K562 (cell line): Measurements from ENCODE around the gene MPHOSPH8. TPM values are rescaled to one million over a fixed set of nuclear protein-coding genes. Genes with fewer than 3 reads are reported as not detected.

ENCODE experiments used
- ATAC-seq: fragments of 200-7000 bp; cut with Tn5 transposase; 3 replicates; pipeline ENCODE4 v1.9.1; 2020; ENCODE audit warnings: moderate library complexity
- BruUV-seq: library from RNA; stranded (reverse); fragments of 400-500 nt; replicated peaks from 2 replicates; lab custom pipeline; 2021; lab: Mats Ljungman, UMichigan
- CTCF ChIA-PET: fragments of 300-600 bp; formaldehyde crosslinking; extraction: SDS; loops from one replicate; lab custom pipeline; 2021; ENCODE audit warnings: low intra/inter-chr PET ratio; lab: Yijun Ruan, JAX
- POLR2A ChIA-PET: fragments of 300-600, 350-650 bp; sonication (Branson Sonifier 250); formaldehyde crosslinking; extraction: SDS; loops from one replicate; lab custom pipeline; 2021; ENCODE audit warnings: antibody characterized with exemption, inconsistent platforms; lab: Yijun Ruan, JAX
- DNase-seq, 4 experiments: peaks; one replicate each; pipeline versions ENCODE4 v3.0.0 to v3.0.0-alpha.2; 2011 to 2018; ENCODE audit warnings: low spot score in 3 of 4, mixed read lengths in 3 of 4; ENCODE audit errors: extremely low read depth in 1 of 4
- FAIRE-seq: peaks from 2 replicates; lab custom pipeline; 2011; peaks lifted over from hg19 to GRCh38; lab: Jason Lieb, UNC
- H2AFZ ChIP-seq: 2 replicates; pipeline ENCODE4 v1.6.0; 2011; ENCODE audit warnings: low read depth, low read length, control low read depth, inconsistent platforms
- H3K27ac ChIP-seq: fragments of 200-600 bp; 3 replicates; pipeline ENCODE4 v1.8.0; 2011; ENCODE audit warnings: low read depth, mild to moderate bottlenecking, control low read depth, inconsistent platforms, low read length, moderate library complexity, mixed read lengths; ENCODE audit errors: extremely low read depth
- H3K27me3 ChIP-seq, 2 experiments: fragments of 300-600 bp in 1 of 2; 2 replicates in 1 of 2; 3 replicates in 1 of 2; pipeline versions ENCODE4 v1.6.0 to v1.8.0; 2011; ENCODE audit warnings: inconsistent platforms in 2 of 2, low read length in 2 of 2, mild to moderate bottlenecking in 1 of 2, mixed read lengths in 1 of 2, moderate library complexity in 1 of 2; ENCODE audit not compliant: control insufficient read depth in 2 of 2, insufficient read depth in 2 of 2
- H3K36me3 ChIP-seq: fragments of 300-600 bp; 3 replicates; pipeline ENCODE4 v1.8.0; 2011; ENCODE audit warnings: mild to moderate bottlenecking, low read length, inconsistent platforms; ENCODE audit not compliant: control insufficient read depth, insufficient read depth
- H3K4me1 ChIP-seq, 2 experiments: fragments of 200-600 bp in 1 of 2; replicated peaks in 1 of 2; 2 replicates in 1 of 2; 3 replicates in 1 of 2; pipeline versions ENCODE4 v1.5.1 to v1.8.0; 2011; ENCODE audit warnings: inconsistent platforms in 2 of 2, low read length in 2 of 2, mild to moderate bottlenecking in 1 of 2, mixed read lengths in 1 of 2, moderate library complexity in 1 of 2; ENCODE audit not compliant: control insufficient read depth in 2 of 2, insufficient read depth in 2 of 2
- H3K4me2 ChIP-seq: 2 replicates; pipeline ENCODE4 v1.6.1; 2011; ENCODE audit warnings: low read length, control low read depth, inconsistent platforms, mixed read lengths; ENCODE audit not compliant: insufficient read depth
- H3K4me3 ChIP-seq: fragments of 200-600 bp; sonication (generic), shearing (Covaris generic); 2 replicates; pipeline ENCODE4 v1.5.1; 2016; ENCODE audit warnings: control low read depth, inconsistent platforms
- H3K79me2 ChIP-seq: fragments of 200-600 bp; 3 replicates; pipeline ENCODE4 v1.8.0; 2011; ENCODE audit warnings: low read length, inconsistent platforms; ENCODE audit not compliant: control insufficient read depth, insufficient read depth
- H3K9ac ChIP-seq, 2 experiments: 2 replicates each; pipeline versions ENCODE4 v1.6.0 to v1.6.1; 2011; ENCODE audit warnings: low read depth in 2 of 2, low read length in 2 of 2, control low read depth in 1 of 2, inconsistent platforms in 1 of 2, mild to moderate bottlenecking in 1 of 2, mixed read lengths in 1 of 2; ENCODE audit not compliant: insufficient read depth in 1 of 2
- H3K9me1 ChIP-seq: one replicate; pipeline ENCODE4 v1.6.0; 2011; ENCODE audit warnings: inconsistent platforms, mild to moderate bottlenecking, low read length, moderate library complexity; ENCODE audit not compliant: control insufficient read depth, insufficient read depth
- H3K9me3 ChIP-seq: replicated peaks from 2 replicates; pipeline ENCODE4 v1.5.1; 2011; ENCODE audit warnings: low read depth, low read length, inconsistent platforms; ENCODE audit not compliant: control insufficient read depth, insufficient read depth
- H4K20me1 ChIP-seq: replicated peaks from 2 replicates; pipeline ENCODE4 v1.6.1; 2011; ENCODE audit warnings: low read length, inconsistent platforms, mixed read lengths; ENCODE audit not compliant: control insufficient read depth, insufficient read depth
- CHD1 ChIP-seq: fragments of 200-600 bp; sonication (generic); IDR thresholded peaks from one replicate; pipeline ENCODE4 v1.6.1; 2012; ENCODE audit warnings: mild to moderate bottlenecking, moderate library complexity, low read length, inconsistent platforms
- CXXC5 ChIP-seq: fragments of 250-450 bp; sonication (Bioruptor Pico); IDR thresholded peaks from 2 replicates; pipeline ENCODE4 v1.8.0; 2022; ENCODE audit warnings: inconsistent platforms, mild to moderate bottlenecking, moderate library complexity
- DNMT1 ChIP-seq: fragments of 450-650 bp; IDR thresholded peaks from 2 replicates; pipeline ENCODE4 v1.6.1; 2016; ENCODE audit warnings: antibody characterized with exemption, mild to moderate bottlenecking
- GTF2F1 ChIP-seq: IDR thresholded peaks from 2 replicates; pipeline ENCODE4 v1.6.1; 2011; ENCODE audit warnings: low read depth, low read length, improper control_type of control experiment
- MBD1 ChIP-seq: fragments of 250-450 bp; sonication (Bioruptor Pico); IDR thresholded peaks from 2 replicates; pipeline ENCODE4 v1.8.0; 2022; ENCODE audit warnings: inconsistent platforms
- MCM3 ChIP-seq: fragments of 450-650 bp; IDR thresholded peaks from 2 replicates; pipeline ENCODE4 v1.6.1; 2016
- NFE2 ChIP-seq: IDR thresholded peaks from 2 replicates; pipeline ENCODE4 v1.6.1; 2014; ENCODE audit warnings: antibody characterized with exemption, low read depth
- NFIC ChIP-seq: fragments of 450-650 bp; IDR thresholded peaks from 2 replicates; pipeline ENCODE4 v1.6.1; 2017; ENCODE audit warnings: mild to moderate bottlenecking, inconsistent platforms
- NFXL1 ChIP-seq: fragments of 450-650 bp; formaldehyde crosslinking; IDR thresholded peaks from 2 replicates; pipeline ENCODE4 v1.4.0; 2021; ENCODE audit warnings: mild to moderate bottlenecking
- NR2C2 ChIP-seq, 2 experiments: fragments of 200-800 bp in 1 of 2; sonication (Bioruptor generic) in 1 of 2; sonication (generic) in 1 of 2; formaldehyde crosslinking in 1 of 2; IDR thresholded peaks; 2 replicates each; pipeline versions ENCODE4 v1.6.1 to v1.8.0; 2016 to 2022; ENCODE audit warnings: mild to moderate bottlenecking in 1 of 2, missing compliant biosample characterization in 1 of 2, missing genetic modification characterization in 1 of 2, missing genetic modification reagents in 1 of 2
- PKNOX1 ChIP-seq: fragments of 450-650 bp; IDR thresholded peaks from 2 replicates; pipeline ENCODE4 v1.6.1; 2016
- PML ChIP-seq: IDR thresholded peaks from 2 replicates; pipeline ENCODE4 v1.6.1; 2012; ENCODE audit warnings: low read length, inconsistent platforms
- RFX7 ChIP-seq: fragments of 250-450 bp; sonication (Bioruptor Pico); IDR thresholded peaks from 2 replicates; pipeline ENCODE4 v1.5.1; 2021; ENCODE audit warnings: mild to moderate bottlenecking
- TCFL5 ChIP-seq: fragments of 250-450 bp; sonication (Bioruptor Pico); conservative IDR thresholded peaks from 2 replicates; pipeline ENCODE4 v1.6.1; 2021; ENCODE audit warnings: mild to moderate bottlenecking, moderate library complexity, matching md5 sums
- ZBTB9 ChIP-seq: fragments of 450-650 bp; formaldehyde crosslinking; IDR thresholded peaks from 2 replicates; pipeline ENCODE4 v1.4.0; 2020; ENCODE audit warnings: mild to moderate bottlenecking, moderate library complexity
- ZKSCAN8 ChIP-seq: fragments of 200-800 bp; sonication (Bioruptor generic); IDR thresholded peaks from 2 replicates; pipeline ENCODE4 v1.6.1; 2016; ENCODE audit warnings: missing genetic modification characterization, missing compliant biosample characterization
- ZNF263 ChIP-seq: sonication (generic); formaldehyde crosslinking; IDR thresholded peaks from 2 replicates; pipeline ENCODE4 v1.8.0; 2022; ENCODE audit warnings: mild to moderate bottlenecking, missing genetic modification reagents, borderline replicate concordance
- ZNF316 ChIP-seq: fragments of 450-650 bp; IDR thresholded peaks from 2 replicates; pipeline ENCODE4 v1.6.1; 2016
- ZNF717 ChIP-seq: fragments of 250-450 bp; sonication (Bioruptor Pico); IDR thresholded peaks from 2 replicates; pipeline ENCODE4 v1.5.0; 2021
- ZSCAN32 ChIP-seq: fragments of 450-650 bp; formaldehyde crosslinking; IDR thresholded peaks from 2 replicates; pipeline ENCODE4 v1.4.0; 2020; ENCODE audit warnings: mild to moderate bottlenecking, moderate library complexity
- WGBS: fragments of 100-300 bp; shearing (Covaris generic); methylation state at CpG from one replicate; pipeline ENCODE4 v1.1.6; 2016; ENCODE audit warnings: low coverage, mixed read lengths; ENCODE audit not compliant: insufficient coverage; ENCODE audit errors: missing lambda C conversion rate; 5-methylcytosine and 5-hydroxymethylcytosine counted together
- in situ Hi-C: fragments of 300-500 bp; cut with MboI; formaldehyde crosslinking; loops from 4 replicates; pipeline ENCODE4 v1.15.0; 2018; ENCODE audit warnings: inconsistent platforms, mixed read lengths
- intact Hi-C: fragments of 100-400 bp; cut with micrococcal nuclease; formaldehyde crosslinking; loops from 2 replicates; pipeline ENCODE4 v1.14.2; 2022
- polyA plus RNA-seq, 8 experiments: library from polyadenylated mRNA; depleted of rRNA in 4 of 8; stranded (reverse) in 5 of 8; unstranded in 3 of 8; fragments of >200 nt; fragmentation: Nextera tagmentation in 2 of 8; fragmentation: Illumina TruSeq in 1 of 8; extraction: Ambion mirVana in 2 of 8; extraction: Trizol in 1 of 8; gene quantifications; 2 replicates each; pipeline versions ENCODE4 v1.2.1 to v1.2.3, GENCODE V29; 2011 to 2014; ENCODE audit warnings: inconsistent platforms in 1 of 8, missing spikeins in 1 of 8
- total RNA-seq, 7 experiments: library from RNA; depleted of rRNA in 6 of 7; stranded (reverse); fragments of >200 nt in 6 of 7; fragmentation: Illumina TruSeq in 2 of 7; extraction: Trizol in 2 of 7; gene quantifications; 2 replicates each; pipeline versions ENCODE4 v1.2.1 to v1.2.3, GENCODE V29; 2011 to 2021; ENCODE audit warnings: low replicate concordance in 1 of 7

The MPHOSPH8 gene
- total and polyA plus RNA-seq, 9 of the 15 experiments (the other 6 are each of a cell fraction or from before 2014, with no cell fraction given), result 10.3 to 24.8 (median 16.6) TPM

- ATAC-seq, result peak; percentile 85
- Histone ChIP-seq H4K20me1 (no peaks in the 10 kb centered on the region), H3K4me2 (peak overlapping the region; percentile 63; the same call in 1 of the 2 replicates), H3K4me3 (peak overlapping the region; percentile 49), H2AFZ (peak overlapping the region; percentile 76; the same call in 1 of the 2 replicates), H3K9me1 (no peaks in the 10 kb centered on the region), H3K4me1 (peaks cover 0 to 10% of the 10 kb centered on the region in 2 experiments; a peak in 3 of 5 replicates), H3K36me3 (peaks cover 4% of the 10 kb centered on the region; the same call in 2 of the 3 replicates), H3K9ac (peak overlapping the region; percentile 61 to 91), H3K79me2 (peaks cover 35% of the 10 kb centered on the region), H3K27me3 (no peaks in the 10 kb centered on the region), H3K27ac (peak overlapping the region; percentile 68), H3K9me3 (peaks cover 3% of the 10 kb centered on the region; the same call in 1 of the 2 replicates)
- POLR2A ChIA-PET, result interaction anchor here (0.9 to 1.0 kb wide), 2 partner anchors 12 to 32 kb away, joined by 3 to 4 read pairs; partner anchors contain the start of gene MPHOSPH8
- CTCF ChIA-PET, result no interaction called here
- DNase-seq, result peak; percentile 42 to 63 (median 54)
- WGBS, result 27% methylated on average over 29 of the region's 108 CpGs
- BruUV-seq, result no TSS peak
- intact Hi-C loops (no loop called here), in situ Hi-C loops (no loop called here)
- FAIRE-seq, result no peak
- TF ChIP-seq MCM3 (no peak), GTF2F1 (no peak), PML (no peak), TCFL5 (CRISPR knock-in tag) (no peak), MBD1 (CRISPR knock-in tag) (no peak), RFX7 (CRISPR knock-in tag) (no peak), NFE2 (no peak), ZSCAN32 (CRISPR knock-in tag) (no peak), NFIC (no peak), CHD1 (no peak), ZNF263 (CRISPR knock-in tag) (no peak), ZNF316 (no peak), NR2C2 (CRISPR knock-in tag; IDR thresholded peaks at IDR 0.05) (no peak), NR2C2 (tag; IDR thresholded peaks at IDR 0.05) (no peak), ZNF717 (CRISPR knock-in tag) (no peak), ZBTB9 (CRISPR knock-in tag) (no peak), PKNOX1 (no peak), DNMT1 (no peak), NFXL1 (CRISPR knock-in tag) (no peak), ZKSCAN8 (CRISPR knock-in tag) (no peak), CXXC5 (peak; percentile 55)
These were observed 31.4 kb upstream of the MPHOSPH8 start for GRCh38 chr13:19601749-19602725.
